DMS53 (cell line): ENCODE results near the gene ATP1B1.
A peak's percentile ranks its signal among the peaks of the same experiment; 100 is the strongest.
"Not testable (repeated sequence)": the region's sequence is repeated elsewhere in the genome, so short reads cannot be mapped to it uniquely, and the experiment has no call there.

ENCODE experiments used
- DNase-seq: peaks from one replicate; lab custom pipeline; 2025; lab: John Stamatoyannopoulos, UW

ATP1B1 gene

GRCh38 chr1:169142129-169142528 lies 35.6 kb downstream of the ATP1B1 start:
- no peak for DNase-seq

- no peak for DNase-seq
Measured at GRCh38 chr1:169143346-169143745, 36.9 kb downstream of the ATP1B1 start.

DNA sequence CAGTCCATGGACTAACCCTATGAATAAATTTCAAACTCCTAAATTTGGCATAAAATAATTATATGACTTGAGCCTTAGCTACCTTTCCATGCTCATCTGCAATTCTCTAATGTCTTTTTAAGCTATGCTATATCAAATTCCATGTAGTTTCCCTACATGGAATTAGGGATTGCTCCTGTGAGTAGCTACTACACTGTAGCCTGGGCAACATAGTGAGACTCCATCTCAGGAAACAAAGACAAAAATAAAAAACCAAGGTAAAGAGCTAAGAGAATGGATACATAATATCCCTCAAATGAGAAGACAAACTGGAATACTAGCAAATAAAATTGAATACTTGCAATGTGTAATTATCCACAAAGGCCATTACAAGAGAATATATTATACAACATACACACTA lies 37.5 kb downstream of the ATP1B1 start:
- no peak for DNase-seq

DNA sequence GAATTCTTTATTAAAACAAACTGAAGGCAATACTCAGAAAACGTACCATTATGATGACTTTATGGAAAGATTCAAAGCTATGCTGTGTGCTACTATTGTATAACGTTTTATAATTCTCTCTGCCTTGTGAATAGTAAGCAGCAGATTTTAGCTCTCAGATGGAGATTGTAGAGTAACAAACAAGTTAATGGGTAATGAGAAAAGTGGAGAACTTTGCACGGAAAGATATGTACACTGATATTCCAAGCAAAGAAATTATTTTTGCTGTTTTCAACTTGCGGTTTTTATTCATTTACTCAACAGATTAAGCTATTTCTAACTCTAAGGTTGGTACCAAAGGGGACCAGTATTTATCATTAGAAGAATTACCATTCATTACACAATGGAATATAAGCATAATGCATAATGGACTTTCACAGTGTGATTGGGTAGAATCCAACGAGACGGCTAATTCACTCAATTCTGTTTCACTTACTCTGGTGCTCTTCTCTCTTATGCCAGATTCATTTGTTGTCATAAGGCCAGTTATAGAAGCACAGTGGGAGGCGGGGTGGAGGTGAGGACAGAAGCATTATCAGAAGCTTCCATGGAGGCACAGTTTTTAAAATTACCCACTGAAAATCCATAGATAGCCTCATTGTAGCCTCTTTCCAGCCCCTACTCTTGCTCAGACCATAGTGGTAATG lies 38.6 kb downstream of the ATP1B1 start:
- no peak for DNase-seq

GRCh38 chr1:169146576-169147214 lies 40.2 kb downstream of the ATP1B1 start:
- DNase-seq: peak; percentile 12

DNA sequence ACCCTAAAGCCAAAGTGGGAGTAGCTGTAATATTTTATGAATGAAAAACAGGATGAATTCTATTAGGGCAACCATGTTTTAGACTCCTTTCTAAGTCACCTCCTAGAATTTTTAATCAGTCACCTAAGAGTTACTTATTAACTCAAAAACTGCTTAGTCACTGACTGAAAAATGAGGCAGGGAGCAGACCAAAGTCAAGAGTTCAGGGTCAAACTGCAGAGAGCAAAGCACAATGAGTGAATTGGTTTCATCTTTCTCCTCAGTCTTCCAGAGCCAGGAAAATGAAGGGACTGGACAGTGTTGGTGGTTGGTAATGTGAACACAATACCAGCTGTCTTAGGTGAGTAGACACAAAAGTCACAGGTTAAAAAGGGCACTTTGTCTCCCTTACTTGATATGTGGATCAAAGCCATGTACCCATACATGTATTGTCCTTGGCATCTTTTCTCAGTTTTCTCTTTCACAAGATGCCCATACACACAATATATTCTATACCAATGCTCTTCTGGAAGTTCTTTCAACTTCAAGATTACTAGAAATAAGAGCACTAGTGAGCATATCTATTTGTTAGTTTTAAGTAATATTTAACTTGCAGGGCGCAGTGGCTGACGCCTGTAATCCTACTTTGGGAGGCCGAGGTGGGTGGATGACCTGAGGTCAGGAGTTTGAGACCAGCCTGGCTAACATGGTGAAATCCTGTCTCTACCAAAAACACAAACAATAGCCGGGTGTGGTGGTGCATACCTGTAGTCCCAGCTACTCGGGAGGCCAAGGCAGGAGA lies 42.2 kb downstream of the ATP1B1 start:
- DNase-seq: peak; percentile 95

GRCh38 chr1:169149555-169150286 lies 43.2 kb downstream of the ATP1B1 start:
- DNase-seq: no peak

DNA sequence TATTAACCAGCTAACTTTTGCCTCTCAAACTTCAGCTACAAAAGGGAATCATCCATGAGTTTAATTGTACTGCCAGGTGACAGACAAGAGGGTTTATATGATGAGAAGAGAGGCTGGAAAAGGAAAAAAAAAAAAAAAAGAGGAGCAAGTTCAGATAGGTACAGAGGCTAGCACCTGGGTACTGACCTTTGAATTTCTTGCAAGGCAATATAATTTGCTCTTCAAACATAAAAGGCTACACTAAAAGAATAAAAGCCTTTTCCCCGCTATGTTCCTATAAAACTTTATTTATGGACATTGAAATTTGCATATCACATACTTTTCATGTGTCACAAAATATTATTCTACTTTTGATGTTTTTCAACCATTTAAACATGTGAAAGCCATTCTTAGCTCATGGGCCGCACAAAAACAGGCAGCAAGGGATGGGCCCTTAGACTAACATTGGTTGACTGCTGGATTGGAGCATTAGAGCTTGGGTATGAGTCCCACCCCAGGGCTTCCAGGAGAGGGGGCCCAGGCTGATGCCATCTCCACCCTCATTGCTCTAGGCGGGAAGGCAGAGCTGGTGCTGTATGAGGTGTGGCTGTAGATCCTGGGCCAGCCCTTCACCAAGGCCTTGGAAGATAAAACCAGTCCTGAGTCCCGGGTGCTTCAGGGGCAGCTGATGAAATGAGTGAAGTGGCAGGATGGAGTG lies 44.3 kb downstream of the ATP1B1 start:
- DNase-seq: peak; percentile 7

GRCh38 chr1:169151338-169151837 lies 44.9 kb downstream of the ATP1B1 start:
- DNase-seq: no peak

DNA sequence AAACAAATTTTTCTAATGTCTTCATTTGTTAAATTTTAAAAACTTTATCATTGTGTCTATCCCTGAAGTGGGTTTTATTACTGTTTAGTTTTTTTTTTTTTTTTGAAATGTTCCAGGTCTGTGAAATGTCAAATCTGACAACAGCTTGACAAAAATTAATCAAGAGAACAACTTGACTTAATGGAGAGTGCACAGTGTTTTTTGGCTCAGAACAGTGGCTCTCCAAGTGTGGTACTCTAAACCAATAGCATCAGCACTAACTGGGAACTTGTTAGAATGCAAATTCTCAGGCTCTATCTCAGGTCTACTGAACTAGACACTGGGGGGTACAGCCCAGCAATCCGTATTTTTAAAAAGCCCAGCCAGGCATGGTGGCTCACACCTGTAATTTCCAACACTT lies 49.2 kb downstream of the ATP1B1 start:
- DNase-seq: no peak

DNA sequence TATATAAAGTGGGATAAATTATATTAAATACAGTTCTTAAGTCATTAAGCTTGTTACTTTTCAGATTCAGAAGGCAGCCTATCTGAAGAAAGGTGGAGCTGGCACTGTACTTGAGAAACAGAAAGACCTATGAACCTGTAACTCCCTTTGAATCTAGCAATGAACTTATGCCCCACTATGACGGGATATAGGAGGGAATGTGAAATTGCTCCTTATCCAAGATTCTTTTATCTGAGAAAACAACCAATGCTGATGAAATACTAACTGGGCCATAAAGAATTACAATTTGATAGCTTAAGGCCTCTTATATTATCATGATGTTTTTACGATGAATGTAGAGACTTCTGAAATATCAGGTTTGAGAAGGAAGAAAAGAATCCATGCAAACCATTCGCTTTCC lies 50.1 kb downstream of the ATP1B1 start:
- no peak for DNase-seq

DNA sequence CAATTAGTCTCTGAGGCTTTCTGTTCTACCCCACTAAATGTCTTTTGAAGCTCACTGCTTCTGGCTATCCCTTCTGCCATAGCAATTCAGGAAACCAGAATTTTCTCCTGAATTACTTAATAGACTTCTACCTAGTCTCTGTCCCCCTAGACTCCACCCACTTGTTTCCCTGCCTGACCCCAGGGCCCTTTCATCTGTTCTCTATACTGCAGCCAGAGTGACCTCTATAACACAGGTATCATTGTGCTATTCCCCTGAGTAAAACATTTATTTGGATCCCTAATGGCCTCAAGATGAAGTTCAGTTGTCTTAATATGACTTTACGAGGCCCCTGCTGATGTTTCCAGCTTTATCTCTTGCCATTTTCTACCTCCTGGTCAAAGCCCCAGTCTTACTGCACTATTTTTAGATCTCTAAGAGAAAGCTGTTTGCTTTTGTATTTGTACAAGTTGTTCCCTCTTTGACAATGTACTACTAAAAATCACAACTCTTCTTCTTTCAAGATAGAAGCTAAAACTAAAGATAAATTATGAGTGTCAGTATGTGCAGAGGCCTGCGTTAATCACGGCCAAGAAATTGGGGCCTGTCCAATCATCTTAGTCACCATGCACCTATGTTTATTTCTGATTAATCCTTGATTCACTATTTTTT lies 54.5 kb downstream of the ATP1B1 start:
- DNase-seq: no peak

- DNase-seq: no peak
Measured at GRCh38 chr1:169161496-169162194, 55.2 kb downstream of the ATP1B1 start.

GRCh38 chr1:169163059-169163458 lies 56.6 kb downstream of the ATP1B1 start:
- DNase-seq: peak; percentile 56

DNA sequence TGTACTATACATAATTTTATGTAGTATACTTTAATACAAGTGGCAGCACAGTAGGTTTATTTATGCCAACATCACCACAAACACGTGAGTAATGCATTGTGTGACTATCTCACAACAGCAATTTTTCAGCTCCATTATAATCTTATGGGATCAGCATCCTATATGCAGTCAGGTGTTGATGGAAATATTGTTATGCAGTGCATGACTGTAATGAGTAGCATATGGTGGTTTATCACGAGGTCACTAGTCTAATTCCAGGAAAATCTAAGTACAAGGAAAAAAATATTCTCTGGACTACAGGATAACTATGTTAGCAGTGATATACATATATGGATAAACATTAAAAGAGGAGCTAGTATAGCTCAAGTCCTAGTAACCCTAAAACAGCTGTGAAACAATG lies 69.0 kb downstream of the ATP1B1 start:
- no peak for DNase-seq

- DNase-seq: not testable (repeated sequence)
Measured at GRCh38 chr1:169179431-169179830, 72.9 kb downstream of the ATP1B1 start.

DNA sequence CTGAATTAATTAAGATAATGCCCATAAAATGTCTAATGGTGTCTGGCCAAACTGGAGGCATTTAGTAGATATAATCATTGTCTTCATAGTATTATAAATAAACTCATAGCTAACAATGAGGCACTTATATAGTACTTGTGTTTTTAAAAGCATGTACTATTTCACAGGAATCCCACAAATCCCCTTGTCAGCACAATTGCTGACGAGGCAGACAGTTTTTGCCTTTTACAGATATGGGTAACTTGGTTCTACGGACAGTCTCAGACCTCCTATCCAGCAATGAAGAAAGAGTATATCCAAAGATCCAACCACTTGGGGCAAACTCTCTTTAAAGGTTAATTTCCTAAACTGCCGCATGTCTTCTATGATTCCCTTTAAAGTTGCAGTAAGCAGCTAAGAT lies 73.7 kb downstream of the ATP1B1 start:
- DNase-seq: no peak
